Measurements from ENCODE around the gene ANO2.

ANO2 gene

DNA sequence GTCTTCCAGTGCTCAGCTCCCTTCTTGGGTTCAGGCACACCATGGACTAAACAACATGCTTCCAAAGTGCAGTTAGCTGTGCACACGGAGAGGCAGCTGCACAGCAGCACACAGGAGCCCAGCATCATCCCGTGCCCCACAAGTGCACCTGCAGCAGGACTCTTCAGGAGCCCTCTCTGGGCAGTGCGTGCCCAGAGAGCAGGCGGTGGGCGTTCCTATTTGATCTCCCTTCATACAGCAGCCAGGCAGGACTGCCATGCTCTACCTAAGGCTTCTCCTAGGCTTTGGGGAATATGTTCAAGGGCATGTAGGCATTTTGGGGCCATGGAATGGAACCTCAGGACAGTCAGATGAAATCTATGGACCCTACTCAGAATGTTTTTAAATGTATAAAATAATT is 35.5 kb downstream of the ANO2 start:
- H3K4me3 ChIP-seq (ENCODE audit: low read length) = no peak overlapping the region
- TF ChIP-seq, protein P1, sequence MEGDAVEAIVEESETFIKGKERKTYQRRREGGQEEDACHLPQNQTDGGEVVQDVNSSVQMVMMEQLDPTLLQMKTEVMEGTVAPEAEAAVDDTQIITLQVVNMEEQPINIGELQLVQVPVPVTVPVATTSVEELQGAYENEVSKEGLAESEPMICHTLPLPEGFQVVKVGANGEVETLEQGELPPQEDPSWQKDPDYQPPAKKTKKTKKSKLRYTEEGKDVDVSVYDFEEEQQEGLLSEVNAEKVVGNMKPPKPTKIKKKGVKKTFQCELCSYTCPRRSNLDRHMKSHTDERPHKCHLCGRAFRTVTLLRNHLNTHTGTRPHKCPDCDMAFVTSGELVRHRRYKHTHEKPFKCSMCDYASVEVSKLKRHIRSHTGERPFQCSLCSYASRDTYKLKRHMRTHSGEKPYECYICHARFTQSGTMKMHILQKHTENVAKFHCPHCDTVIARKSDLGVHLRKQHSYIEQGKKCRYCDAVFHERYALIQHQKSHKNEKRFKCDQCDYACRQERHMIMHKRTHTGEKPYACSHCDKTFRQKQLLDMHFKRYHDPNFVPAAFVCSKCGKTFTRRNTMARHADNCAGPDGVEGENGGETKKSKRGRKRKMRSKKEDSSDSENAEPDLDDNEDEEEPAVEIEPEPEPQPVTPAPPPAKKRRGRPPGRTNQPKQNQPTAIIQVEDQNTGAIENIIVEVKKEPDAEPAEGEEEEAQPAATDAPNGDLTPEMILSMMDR (conservative IDR thresholded peaks at IDR 0.05; ENCODE audit: low read depth, low read length) = no peak
- DNase-seq (ENCODE audit: low read depth) = no peak

DNA sequence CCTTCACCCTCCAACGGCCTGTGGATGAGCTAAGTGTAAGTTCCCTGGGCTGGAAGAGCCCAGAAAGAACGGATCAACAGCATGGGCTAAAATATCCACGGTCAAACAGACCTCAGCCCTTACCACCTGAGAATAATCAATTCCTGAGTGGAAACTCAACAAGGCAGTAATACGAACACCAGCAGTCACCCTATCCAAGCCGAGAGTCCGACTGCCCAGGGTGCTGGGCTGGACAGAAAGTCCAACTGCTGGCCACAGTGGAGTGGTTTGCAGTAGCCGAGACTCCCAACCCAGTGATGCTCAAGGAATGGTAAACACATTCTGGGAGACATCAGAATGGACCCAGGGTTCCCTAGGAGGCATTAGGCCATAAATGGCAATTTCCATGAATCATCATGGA is 36.8 kb downstream of the ANO2 start:
- TF ChIP-seq, protein P1 (conservative IDR thresholded peaks at IDR 0.05; ENCODE audit: low read depth, low read length) = no peak
- DNase-seq (ENCODE audit: low read depth) = no peak
- H3K4me3 ChIP-seq (ENCODE audit: low read length) = no peak overlapping the region

DNA sequence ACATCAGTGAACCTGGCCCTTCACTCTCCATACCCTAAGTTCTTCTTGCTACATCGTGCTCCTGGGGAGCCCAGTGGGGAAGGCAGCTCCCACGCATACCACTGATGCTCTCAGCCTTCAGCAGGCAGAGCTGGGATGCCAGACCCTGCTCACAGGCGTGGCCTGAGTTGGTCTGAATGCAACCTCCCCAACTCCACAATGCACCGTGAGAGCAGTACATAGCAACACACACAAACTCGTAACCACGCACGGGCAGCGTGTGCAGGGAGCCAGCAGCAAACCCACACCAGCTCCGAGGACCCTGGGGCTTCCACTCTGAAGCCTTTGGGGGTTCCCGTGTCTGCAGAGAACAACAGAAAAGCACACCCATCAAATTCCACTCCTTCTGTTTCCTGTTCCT is 37.3 kb downstream of the ANO2 start:
- no peak overlapping the region for H3K4me3 ChIP-seq (ENCODE audit: low read length)

DNA sequence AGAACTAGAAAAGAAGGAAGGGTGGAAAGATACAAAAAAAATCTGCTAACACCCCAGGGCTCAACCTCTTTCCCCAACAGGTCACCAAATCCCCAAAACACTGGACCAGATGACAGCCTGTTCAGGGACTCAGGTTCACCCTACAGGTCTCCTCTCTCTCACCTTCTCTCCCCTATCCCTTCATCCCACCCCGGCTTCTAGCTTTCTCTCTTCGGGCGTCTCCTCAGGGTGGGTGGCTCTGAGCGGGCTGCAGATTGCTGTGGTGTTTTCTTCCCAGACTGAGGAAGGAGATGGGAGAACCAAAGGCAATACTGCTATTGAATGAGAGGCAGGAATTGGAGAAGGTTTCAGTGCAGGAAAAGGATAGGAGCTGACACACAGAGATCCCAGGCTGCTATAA is 39.3 kb downstream of the ANO2 start:
- TF ChIP-seq, protein P1 (conservative IDR thresholded peaks at IDR 0.05; ENCODE audit: low read depth, low read length) = no peak
- DNase-seq (ENCODE audit: low read depth) = no peak
- no peak overlapping the region for H3K4me3 ChIP-seq (ENCODE audit: low read length)

More for the DNA sequence above, 37.3 kb downstream of the ANO2 start:
- DNase-seq (ENCODE audit: low read depth) = no peak
- TF ChIP-seq, protein P1 (conservative IDR thresholded peaks at IDR 0.05; ENCODE audit: low read depth, low read length) = no peak

DNA sequence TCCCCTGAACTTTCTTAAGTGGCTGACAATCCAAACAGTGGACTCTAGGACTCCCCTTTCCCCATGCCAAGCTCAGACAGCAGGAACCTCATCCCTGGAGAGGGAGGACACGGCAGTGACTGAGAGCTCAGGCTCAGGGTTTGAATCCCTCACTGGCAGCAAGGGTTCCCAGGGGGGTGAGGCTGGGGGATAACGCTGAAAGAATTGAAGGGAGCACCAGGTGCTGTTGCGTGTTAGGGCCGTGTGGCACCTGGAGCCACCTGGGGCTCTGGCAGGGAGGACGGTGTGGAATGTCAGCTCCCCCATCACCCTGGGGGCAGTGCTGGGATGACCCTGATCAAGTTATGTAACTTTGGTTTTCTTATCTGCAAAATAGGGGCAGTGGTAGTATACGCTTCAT is 40.1 kb downstream of the ANO2 start:
- DNase-seq (ENCODE audit: low read depth) = no peak
- no peak overlapping the region for H3K4me3 ChIP-seq (ENCODE audit: low read length)

DNA sequence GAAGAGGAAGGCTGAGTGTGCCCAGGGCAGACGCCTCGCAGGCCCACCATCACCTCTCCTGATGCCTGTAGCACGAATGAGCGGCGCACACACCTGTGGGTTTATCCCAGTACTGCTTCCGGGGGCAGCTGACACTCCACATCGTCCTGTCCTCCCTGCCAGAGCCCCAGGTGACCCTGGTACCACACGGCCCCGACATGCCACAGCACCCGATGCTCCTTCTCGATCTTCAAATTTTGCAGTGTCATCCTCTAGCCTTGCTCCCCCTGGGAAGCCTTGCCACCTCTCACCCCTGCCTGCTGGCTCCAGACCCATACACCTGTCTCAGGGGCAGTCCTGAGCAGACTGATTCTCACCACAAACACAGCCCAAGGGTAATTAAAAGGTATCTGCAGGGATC is 40.6 kb downstream of the ANO2 start:
- H3K4me3 ChIP-seq (ENCODE audit: low read length) = no peak overlapping the region
- no peak for DNase-seq (ENCODE audit: low read depth)
- TF ChIP-seq, protein P1 (conservative IDR thresholded peaks at IDR 0.05; ENCODE audit: low read depth, low read length) = no peak

More for the DNA sequence above, 40.1 kb downstream of the ANO2 start:
- TF ChIP-seq, protein P1 (conservative IDR thresholded peaks at IDR 0.05; ENCODE audit: low read depth, low read length) = no peak

DNA sequence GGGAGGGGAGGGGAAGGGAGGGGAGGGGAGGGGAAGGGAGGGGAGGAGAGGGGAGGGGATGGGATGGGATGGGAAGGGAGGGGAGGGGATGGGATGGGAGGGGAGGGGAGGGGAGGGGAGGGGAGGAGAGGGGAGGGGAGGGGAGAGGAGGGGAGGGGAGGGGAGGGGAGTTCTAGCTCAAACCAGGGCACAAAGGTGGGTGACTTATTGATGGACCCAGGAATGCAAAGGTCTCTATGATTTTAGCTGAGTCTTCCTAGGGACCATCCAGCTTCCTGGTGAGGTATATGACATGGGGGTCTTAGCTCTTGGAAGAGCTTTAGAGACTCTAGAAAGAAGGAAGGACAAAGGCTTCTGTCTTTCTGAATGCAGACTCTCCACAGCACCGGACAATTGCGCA is 42.3 kb downstream of the ANO2 start:
- TF ChIP-seq, protein P1 (conservative IDR thresholded peaks at IDR 0.05; ENCODE audit: low read depth, low read length) = no peak
- DNase-seq (ENCODE audit: low read depth) = no peak
- H3K4me3 ChIP-seq (ENCODE audit: low read length) = no peak overlapping the region
